ENCODE measurements around the gene HDHD5.
A peak's percentile ranks its signal among the peaks of the same experiment; 100 is the strongest.

Gene HDHD5

DNA sequence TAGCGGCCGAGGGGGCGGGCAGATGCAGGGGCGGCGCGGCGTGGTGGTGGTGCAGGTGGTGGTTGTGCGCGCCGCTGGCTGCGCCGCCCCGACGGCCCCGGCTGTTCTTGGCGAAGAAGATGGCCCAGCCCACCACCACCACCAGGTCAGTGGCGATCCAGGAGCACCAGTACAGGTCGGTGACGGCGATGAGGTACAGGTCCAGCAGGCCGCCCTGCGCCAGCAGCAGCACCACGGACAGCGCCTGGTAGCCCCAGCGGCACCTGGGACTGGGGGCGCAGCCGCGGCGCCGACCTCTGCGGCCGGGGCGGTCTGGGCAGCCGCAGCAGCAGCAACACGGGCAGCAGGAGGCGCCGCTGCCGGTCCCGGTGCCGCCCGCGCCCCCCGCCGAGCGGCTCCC, 38.8 kb downstream of the HDHD5 start:
- DNase-seq (ENCODE audit: low read depth in 2 of 2), result peak in 1 of 2 donors; percentile 27

- no peak for DNase-seq (ENCODE audit: low read depth in 2 of 2)
Measured at GRCh38 chr22:17119481-17120202, 39.4 kb downstream of the HDHD5 start.

- no peak for DNase-seq (ENCODE audit: low read depth in 2 of 2)
Measured at GRCh38 chr22:17118342-17118741, 40.7 kb downstream of the HDHD5 start.

DNA sequence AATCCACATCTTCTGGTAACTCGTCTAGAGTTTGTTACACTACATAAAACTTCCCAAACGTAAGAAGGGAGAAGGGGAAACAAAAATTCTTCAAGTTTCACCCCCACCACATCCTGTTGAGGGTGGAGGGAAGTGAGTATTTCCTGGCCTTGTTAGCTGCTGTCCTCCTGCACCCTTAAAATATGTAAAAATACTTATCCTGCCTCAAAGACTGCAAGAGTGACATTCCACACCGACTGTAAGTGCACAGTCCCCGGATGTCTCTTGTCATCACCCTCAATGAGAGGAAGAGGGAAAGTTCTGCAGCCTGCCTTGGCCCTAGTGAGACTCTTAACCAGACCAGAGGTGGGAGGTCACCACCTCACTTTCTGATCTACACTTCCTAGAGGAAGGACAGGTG, 41.2 kb downstream of the HDHD5 start:
- no peak for DNase-seq (ENCODE audit: low read depth in 2 of 2)

DNA sequence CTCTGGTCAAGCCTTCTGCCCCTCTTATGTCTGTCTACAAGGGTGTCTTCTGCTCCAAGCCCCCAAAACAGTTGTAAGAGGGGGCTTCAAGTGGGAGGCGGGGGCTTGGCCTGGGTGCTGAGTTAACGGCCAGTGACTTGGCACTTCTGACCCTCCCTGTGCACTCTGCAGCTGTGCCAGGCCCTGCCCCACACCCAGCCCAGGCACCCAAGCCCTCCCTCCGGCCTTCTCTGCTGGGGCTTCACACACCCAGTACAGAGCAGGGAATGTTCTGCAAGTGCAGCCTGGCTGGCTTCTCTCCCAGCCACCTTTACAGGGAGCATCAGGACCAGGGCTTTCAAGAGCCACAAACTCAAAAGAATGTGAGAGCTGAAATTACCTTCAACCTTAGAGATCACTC, 41.7 kb downstream of the HDHD5 start:
- DNase-seq (ENCODE audit: low read depth in 2 of 2), result no peak

- no peak for DNase-seq (ENCODE audit: low read depth in 2 of 2)
Measured at GRCh38 chr22:17116572-17117330, 42.3 kb downstream of the HDHD5 start.

DNA sequence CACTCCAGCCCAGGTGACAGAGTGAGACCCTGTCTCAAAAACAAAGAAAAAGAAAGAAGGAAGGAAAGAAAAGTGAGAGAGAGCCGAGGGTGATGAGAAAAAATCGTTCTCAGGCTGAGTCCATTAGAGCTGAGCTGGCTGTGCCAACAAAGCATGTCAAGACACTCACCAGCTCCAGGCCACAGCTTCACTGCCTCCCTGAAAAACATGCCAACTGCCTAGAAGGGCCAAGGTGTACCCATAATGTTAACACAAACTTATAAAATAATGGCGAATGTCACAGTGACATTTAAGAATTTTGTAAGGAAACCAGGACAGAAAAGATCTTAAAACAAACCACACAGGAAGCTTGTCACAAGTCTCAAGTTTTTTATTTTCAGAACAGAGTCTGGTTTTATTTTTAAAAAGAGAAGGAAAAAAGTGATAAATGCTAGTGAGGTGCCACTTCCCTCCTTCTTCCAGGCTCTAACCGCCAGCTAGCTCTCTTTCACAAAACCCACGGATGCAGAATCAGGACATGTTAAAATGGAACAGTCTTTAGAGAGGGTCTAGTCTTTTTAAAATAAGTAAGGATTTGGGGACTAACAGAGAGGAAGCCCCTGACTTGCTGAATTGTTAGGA, 43.0 kb downstream of the HDHD5 start:
- DNase-seq (ENCODE audit: low read depth in 2 of 2), result no peak

- no peak for DNase-seq (ENCODE audit: low read depth in 2 of 2)
Measured at GRCh38 chr22:17115236-17115635, 43.8 kb downstream of the HDHD5 start.

GRCh38 chr22:17114898-17115235, 44.2 kb downstream of the HDHD5 start:
- no peak for DNase-seq (ENCODE audit: low read depth in 2 of 2)

- no peak for DNase-seq (ENCODE audit: low read depth in 2 of 2)
Measured at GRCh38 chr22:17114173-17114897, 44.7 kb downstream of the HDHD5 start.

DNA sequence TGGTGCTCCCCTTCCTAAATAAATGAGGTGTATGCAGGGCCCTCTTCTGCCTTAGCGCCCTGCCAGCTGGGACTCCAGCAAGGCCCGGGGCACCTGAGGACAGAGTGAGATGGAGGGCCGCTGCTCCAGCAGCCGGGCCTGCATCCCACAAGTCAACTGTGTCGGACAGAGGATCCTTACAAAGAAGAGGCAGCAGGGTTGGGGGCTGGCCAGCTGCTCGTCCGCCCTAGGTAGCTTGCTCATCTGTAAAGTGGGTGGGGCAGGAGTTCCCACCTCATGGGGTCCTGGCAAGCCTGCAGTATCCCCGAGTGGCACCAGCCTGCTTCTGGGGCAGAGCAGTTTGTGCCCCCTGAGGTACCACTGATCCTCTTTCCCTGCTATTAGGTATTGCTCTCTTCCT, 45.5 kb downstream of the HDHD5 start:
- DNase-seq (ENCODE audit: low read depth in 2 of 2), result no peak

DNA sequence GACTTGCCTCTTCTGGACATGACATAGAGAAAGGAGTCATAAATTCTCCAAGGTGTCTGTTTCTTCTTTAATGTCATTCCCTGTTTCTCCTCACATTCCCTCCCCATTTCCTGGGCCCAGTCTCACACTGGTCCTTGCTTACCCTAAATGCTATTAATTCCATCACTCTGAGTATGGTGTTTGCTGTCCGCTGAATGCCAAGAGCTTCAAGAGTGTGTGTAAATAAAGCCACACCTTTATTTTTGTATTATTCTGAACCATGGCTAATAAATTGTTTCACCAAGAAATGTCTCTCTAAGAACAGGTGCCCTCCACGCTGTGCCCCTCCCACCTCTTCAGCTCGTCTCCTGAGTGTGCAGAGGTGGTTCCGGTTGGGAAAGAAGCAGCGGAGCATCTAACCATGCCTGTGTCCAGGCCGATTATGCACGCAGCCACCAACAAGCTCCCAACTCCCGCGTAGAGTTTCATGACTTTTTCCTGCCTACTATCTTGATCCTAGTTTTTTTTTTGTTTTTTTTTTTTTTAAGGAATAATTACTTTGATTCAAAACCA, 46.5 kb downstream of the HDHD5 start:
- no peak for DNase-seq (ENCODE audit: low read depth in 2 of 2)

DNA sequence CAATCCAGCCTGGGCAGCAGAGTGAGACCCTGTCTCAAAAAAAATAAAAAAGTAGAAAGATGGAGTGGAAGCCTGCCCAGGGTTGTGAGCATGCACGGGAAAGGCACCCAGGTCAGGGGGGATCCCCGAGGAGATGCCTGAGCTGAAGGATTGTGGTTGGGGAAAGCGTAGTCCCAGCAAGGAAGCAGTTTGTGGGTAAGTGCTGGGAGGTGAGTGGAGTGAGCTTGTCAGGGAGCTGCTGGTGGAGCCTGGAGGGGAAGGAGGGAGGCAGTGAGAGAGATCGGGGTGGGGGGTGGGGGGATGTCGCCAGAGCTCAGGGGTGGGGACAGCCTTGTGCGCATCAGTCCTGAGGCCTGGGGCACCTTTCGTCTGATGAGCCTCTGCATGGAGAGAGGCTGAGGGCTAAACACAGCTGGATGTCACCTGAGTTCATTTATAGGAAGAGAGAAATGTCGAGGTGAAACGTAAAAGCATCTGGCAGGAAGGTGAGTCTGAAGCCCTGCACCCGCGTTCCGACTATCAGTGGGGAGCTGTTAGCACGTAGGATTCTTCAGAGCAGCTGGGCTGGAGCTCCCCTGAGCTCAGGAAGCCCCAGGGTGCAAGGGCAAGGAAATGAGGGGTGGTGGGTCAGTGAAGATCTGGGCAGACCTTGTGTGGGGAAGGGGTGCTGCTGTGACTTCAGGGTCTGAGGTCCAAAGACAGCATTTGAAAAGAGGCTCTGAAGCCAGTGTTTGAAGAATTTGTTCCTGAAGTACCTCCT, 48.1 kb downstream of the HDHD5 start:
- DNase-seq (ENCODE audit: low read depth in 2 of 2), result no peak

- DNase-seq (ENCODE audit: low read depth in 2 of 2), result no peak
Measured at GRCh38 chr22:17109976-17110375, 49.1 kb downstream of the HDHD5 start.

DNA sequence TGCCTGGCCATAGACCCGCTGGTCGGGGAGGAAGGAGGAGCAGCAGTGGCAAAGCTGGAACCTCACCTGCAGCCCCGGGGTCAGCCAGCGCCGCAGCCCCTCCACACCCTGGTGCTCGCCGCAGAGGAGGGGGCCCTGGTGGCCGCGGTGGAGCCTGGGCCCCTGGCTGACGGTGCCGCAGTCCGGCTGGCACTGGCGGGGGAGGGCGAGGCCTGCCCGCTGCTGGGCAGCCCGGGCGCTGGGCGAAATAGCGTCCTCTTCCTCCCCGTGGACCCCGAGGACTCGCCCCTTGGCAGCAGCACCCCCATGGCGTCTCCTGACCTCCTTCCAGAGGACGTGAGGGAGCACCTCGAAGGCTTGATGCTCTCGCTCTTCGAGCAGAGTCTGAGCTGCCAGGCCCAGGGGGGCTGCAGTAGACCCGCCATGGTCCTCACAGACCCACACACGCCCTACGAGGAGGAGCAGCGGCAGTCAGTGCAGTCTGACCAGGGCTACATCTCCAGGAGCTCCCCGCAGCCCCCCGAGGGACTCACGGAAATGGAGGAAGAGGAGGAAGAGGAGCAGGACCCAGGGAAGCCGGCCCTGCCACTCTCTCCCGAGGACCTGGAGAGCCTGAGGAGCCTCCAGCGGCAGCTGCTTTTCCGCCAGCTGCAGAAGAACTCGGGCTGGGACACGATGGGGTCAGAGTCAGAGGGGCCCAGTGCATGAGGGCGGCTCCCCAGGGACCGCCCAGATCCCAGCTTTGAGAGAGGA, 49.8 kb downstream of the HDHD5 start:
- DNase-seq (ENCODE audit: low read depth in 2 of 2), result no peak

GRCh38 chr22:17108256-17109112, 50.6 kb downstream of the HDHD5 start:
- DNase-seq (ENCODE audit: low read depth in 2 of 2), result no peak

DNA sequence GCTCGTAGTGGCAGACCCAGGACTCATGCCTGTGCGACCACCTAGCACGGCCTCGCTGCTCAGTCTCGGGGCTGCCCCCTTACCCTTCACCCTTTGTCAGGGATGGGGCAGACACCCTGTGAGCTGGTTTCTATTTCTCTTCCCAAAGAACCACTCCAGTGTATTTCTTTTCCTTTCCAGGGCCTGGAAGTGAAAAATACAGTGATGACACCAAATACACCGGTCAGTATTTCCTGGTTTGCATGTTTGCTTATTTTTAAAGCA, 51.6 kb downstream of the HDHD5 start:
- DNase-seq (ENCODE audit: low read depth in 2 of 2), result no peak

DNA sequence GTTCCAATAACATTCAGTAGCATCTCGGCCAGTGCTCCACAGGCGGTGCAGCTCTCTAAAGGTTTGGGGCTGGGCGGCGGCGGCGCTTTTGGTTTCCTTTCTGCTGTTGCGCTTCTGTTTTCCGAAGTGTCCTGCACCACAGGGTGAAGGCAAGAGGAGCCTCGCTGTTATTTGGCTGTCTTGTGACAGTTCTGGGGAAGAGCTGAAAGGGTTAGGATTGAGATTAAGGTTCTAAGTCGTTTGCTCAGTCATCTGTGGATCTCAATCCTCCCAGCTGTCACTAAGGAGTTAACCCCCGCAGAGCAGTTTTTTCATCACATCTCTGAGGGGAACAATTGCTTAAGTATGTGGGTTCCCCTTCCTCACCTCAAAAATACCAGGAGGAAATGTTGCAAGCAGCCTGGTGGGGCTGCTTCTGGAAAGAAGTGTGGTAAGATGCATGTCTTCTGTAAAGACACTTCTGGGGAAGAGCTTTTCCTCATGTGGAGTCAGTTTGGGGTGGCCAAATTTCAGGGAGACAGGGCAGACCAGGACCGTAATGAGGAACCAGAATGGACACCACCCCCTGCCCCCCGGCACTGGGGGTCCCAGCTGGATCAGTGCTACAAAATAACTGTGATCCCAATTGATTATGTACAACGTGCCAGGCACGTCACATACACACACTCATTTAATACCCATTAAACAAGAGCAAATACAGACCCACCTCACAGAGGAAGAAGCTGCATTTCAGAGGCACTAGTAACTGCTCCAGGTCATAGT, 52.1 kb downstream of the HDHD5 start:
- no peak for DNase-seq (ENCODE audit: low read depth in 2 of 2)

- DNase-seq (ENCODE audit: low read depth in 2 of 2), result no peak
Measured at GRCh38 chr22:17106161-17106784, 52.8 kb downstream of the HDHD5 start.

All from stimulated activated CD8-positive, alpha-beta memory T cell treated with anti-CD3 and anti-CD28 coated beads, Interleukin-7, amount 100 ng/mL, for 1 hour (primary cell).